DND-41 (cell line): ENCODE data around the gene SMG7.

ENCODE experiments used
- EZH2 ChIP-seq: IDR thresholded peaks from 3 replicates; pipeline ENCODE4 v1.6.1; 2012; ENCODE audit warnings: borderline replicate concordance, low read depth, mild to moderate bottlenecking, moderate library complexity, low read length, inconsistent platforms; ENCODE audit not compliant: severe bottlenecking
- TF ChIP-seq, protein P1 (sequence below): IDR thresholded peaks from 2 replicates; pipeline ENCODE4 v1.5.1; 2012; ENCODE audit warnings: borderline replicate concordance, low read length, moderate library complexity, mild to moderate bottlenecking; ENCODE audit not compliant: poor library complexity, severe bottlenecking; ENCODE audit errors: extremely low read depth

DNA sequence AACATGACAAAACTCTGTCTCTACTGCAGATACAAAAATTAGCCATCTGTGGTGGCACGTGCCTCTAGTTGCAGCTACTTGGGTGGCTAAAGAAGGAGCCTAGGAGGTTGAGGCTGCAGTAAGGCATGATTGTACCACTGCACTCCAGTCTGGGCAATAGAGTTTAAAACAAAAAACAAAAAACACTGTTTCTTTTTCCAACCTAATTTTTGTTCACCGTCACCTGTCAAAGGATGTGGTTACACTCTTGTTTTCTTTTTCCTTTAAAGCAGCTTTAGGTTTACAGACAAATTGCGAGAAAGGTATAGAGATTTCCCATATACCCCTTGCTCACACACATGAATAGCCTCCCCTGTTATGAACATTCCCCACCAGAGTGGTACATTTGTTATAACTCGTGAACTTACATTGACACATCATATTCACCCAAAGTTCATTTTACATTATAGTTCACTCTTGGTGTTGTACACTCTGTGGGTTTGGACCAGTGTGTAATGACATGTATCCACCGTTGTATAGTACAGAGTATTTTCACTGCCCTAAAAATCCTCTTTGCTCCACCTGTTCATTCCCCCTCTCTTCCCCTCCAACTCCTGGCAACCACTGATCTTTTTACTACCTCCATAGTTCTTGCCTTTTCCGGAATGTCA, 26.2 kb downstream of the SMG7 start:
- TF ChIP-seq, protein P1, sequence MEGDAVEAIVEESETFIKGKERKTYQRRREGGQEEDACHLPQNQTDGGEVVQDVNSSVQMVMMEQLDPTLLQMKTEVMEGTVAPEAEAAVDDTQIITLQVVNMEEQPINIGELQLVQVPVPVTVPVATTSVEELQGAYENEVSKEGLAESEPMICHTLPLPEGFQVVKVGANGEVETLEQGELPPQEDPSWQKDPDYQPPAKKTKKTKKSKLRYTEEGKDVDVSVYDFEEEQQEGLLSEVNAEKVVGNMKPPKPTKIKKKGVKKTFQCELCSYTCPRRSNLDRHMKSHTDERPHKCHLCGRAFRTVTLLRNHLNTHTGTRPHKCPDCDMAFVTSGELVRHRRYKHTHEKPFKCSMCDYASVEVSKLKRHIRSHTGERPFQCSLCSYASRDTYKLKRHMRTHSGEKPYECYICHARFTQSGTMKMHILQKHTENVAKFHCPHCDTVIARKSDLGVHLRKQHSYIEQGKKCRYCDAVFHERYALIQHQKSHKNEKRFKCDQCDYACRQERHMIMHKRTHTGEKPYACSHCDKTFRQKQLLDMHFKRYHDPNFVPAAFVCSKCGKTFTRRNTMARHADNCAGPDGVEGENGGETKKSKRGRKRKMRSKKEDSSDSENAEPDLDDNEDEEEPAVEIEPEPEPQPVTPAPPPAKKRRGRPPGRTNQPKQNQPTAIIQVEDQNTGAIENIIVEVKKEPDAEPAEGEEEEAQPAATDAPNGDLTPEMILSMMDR, result no peak
- TF ChIP-seq EZH2, result no peak
